GM19043 (cell line): ENCODE results near the gene HSD17B1.
"Not testable (repeated sequence)": the region's sequence is repeated elsewhere in the genome, so short reads cannot be mapped to it uniquely, and the experiment has no call there.

Experiments used
- ATAC-seq: cut with Tn5 transposase; IDR thresholded peaks from one replicate; pipeline ENCODE4 v1.9.1; 2021; ENCODE audit warnings: low read depth; ENCODE audit not compliant: unreplicated experiment

Gene HSD17B1

DNA sequence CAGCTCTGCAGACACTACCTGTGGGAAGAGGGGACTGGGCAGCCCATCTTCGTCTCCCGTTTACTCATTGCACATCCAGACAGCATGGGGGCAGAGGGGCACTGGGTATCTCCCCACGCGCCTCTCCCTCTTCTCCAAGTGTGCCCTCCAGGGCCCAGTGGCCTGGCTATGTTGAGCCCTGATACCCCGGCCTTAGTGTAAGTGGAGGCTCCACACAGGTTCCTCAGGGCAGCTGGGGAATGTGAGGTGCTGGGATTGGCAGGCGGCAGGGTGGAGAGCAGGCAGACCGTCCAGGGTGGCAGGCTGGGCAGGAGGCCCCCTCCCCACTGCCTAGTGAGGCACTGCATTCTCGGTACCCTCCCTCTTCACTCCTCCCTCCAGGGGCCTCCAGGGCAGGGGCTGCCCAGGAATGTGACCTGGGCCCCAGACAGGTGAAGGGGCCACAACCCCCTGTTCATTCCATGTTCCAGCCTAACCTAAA lies 29.9 kb upstream of the HSD17B1 start:
- no peak for ATAC-seq

GRCh38 chr17:42525221-42525620 lies 27.5 kb upstream of the HSD17B1 start:
- ATAC-seq = no peak

DNA sequence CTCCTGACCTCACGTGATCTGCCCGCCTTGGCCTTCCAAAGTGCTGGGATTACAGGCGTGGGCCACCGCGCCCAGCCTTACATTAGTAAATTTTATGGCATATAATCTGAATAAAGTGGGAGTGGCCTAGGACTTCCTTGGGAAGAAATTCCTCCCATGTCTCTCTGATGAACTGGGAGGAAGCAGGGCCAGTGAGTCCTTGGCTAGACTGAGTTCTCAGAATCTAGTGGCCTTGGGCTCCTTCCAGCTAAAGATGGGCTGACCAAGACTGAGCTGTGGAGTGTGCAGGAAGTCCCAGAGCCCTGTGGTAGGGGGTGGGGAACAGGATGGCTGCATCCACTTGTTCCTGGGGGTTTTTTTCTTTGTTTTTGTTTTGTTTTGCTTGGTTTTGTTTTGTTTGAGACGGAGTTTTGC lies 26.7 kb upstream of the HSD17B1 start:
- no peak for ATAC-seq

GRCh38 chr17:42527932-42528331 lies 24.8 kb upstream of the HSD17B1 start:
- ATAC-seq = no peak

- ATAC-seq = no peak
Observed at GRCh38 chr17:42529061-42529460, 23.7 kb upstream of the HSD17B1 start.

DNA sequence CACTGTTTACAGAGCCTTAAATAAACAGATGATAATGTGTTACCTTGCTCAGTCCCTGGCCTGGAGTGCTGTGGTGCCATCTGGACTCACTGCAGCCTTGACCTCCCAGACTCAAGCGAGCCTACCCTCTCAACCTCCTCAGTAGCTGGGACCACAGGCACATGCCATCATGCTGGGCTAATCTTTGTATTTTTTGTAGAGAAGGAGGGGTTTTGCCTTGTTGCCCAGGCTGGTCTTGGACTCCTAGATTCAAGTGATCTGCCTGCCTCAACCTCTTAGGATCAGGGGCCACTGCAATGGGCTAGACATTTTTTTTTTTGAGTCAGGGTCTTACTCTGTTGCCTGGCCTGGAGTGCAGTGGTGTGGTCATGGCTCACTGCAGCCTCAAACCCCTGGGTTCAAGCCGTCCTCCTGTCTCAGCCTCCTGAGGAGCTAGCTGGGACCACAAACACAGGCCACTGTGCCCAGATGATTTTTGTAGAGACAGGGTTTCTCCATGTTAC lies 21.7 kb upstream of the HSD17B1 start:
- no peak for ATAC-seq

- ATAC-seq = no peak
Observed at GRCh38 chr17:42531455-42532354, 21.0 kb upstream of the HSD17B1 start.

- no peak for ATAC-seq
Observed at GRCh38 chr17:42535155-42536047, 17.3 kb upstream of the HSD17B1 start.

DNA sequence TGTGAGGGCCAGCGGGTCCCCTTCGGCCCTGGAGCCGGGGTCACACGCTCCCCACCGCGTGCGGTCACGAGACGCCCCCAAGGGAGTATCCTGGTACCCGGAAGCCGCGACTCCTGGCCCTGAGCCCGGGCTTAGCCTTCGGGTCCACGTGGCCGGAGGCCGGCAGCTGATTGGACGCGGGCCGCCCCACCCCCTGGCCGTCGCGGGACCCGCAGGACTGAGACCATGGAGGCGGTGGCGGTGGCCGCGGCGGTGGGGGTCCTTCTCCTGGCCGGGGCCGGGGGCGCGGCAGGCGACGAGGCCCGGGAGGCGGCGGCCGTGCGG lies 16.7 kb upstream of the HSD17B1 start, which contains the start of gene NAGLU:
NAGLU (plus strand) TSS at position 194 of the 324 bp plus-strand sequence; CDS start at position 226, 32 bp downstream.
- peak; percentile 76 for ATAC-seq

GRCh38 chr17:42536372-42537155 lies 16.2 kb upstream of the HSD17B1 start:
- ATAC-seq = peak; percentile 49

DNA sequence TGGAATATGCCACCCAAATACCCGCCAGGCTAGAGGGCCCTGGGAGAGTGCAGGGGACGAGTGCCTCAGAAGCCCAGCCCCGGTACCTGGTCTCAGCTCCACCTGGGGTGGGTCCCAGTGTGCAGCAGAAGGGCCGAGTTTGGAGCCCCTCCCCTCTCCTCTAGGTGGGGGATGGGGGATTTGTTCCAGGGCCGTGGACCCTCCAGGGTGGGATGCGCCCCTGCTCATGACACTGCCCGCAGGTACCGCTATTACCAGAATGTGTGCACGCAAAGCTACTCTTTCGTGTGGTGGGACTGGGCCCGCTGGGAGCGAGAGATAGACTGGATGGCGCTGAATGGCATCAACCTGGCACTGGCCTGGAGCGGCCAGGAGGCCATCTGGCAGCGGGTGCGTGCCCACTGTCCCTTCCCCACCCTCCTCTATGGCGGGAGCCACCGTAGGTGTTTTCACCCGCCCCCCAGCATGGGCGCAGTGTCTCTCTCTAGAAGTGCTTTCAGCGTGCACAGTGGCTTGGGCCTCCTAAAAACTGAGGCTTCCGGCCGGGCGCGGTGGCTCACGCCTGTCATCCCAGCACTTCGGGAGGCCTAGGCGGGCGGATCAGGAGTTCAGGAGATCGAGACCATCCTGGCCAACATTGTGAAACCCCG lies 15.4 kb upstream of the HSD17B1 start:
- no peak for ATAC-seq

DNA sequence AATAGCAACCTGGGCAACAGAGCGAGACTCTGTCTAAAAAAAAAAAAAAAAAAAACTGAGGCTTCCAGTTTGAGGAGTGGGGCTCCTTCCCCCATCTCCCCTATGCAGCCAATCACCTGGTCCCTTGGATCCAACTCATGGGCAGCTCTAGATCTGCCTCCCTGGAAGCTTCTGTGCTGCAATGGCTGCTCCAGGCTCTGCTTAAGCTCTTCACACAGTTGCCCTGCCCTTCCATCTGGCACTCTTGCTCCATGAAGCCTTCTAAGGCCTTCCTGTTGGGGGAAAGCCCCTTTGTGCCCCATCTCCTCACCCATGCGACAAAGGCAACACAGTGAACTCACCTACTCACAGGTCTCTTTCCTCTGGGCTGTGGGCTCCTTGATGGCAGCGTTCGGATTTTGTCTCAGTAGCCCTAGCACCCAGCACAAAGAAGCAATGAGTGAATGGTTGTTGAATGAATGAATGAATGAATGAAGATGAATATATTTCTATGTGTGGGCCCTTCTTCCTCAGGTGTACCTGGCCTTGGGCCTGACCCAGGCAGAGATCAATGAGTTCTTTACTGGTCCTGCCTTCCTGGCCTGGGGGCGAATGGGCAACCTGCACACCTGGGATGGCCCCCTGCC lies 14.8 kb upstream of the HSD17B1 start:
- ATAC-seq = no peak

DNA sequence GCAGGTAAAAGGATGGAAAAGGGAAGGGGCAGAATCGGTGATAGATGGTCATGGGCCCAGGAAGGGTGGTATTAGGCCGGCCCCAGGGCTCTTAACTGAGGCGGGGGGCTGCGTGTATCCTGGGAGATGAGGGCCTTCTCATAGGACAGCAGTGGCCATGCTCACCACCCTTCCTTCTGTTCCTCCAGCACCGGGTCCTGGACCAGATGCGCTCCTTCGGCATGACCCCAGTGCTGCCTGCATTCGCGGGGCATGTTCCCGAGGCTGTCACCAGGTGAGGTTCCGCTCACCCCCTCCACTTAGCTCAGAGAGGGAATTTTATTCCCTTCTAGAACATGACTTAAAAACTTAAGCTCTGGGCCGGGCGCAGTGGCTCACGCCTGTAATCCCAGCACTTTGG lies 14.2 kb upstream of the HSD17B1 start:
- ATAC-seq = no peak

DNA sequence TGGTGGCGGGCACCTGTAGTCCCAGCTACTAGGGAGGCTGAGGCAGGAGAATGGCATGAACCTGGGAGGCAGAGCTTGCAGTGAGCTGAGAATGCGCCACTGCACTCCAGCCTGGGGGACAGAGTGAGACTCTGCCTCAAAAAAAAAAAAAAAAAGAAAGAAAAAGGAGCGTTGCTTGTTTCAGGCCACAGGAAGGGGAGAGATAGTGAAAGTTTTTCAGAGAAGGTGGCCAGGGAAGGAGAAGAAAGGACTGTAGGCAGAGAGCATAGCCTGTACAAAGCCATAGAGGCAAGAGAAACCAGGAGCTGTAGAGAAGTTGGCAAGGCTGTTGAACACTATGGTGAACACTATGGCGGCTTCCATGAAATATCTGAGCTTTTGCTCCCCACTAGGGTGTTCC lies 12.2 kb upstream of the HSD17B1 start:
- ATAC-seq = not testable (repeated sequence)

DNA sequence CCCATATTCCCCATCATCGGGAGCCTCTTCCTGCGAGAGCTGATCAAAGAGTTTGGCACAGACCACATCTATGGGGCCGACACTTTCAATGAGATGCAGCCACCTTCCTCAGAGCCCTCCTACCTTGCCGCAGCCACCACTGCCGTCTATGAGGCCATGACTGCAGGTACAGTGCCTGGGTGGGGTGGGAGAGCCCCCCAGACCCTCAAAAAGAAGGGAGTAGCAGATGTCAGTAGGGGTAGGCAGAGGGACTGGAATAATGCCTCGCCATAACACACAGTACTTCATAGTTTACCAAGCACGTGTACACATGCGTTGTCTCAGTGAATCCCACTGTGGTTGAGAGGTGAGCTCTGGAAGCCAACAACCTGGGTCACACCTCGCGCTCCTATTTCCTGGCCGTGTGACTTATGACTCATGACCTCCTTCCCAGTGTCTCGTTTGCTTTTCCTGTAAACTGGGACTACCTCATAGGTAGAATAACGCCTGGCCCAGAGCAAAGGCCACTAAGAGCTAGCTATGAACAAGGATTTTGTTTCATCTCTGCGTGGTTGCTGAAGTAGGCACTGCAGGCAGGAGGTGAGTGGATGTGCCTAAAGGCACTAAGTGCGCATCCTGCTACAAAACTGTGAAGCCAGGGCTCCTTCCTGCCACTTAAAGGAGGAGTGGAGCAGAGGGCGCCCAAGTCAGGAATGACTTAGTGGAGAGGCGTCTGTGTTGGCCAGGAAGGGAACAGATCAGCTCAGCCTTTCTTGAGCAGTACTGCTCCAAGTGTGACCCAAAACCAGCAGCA lies 11.5 kb upstream of the HSD17B1 start:
- ATAC-seq = no peak

GRCh38 chr17:42543190-42544079 lies 9.3 kb upstream of the HSD17B1 start:
- ATAC-seq = no peak

DNA sequence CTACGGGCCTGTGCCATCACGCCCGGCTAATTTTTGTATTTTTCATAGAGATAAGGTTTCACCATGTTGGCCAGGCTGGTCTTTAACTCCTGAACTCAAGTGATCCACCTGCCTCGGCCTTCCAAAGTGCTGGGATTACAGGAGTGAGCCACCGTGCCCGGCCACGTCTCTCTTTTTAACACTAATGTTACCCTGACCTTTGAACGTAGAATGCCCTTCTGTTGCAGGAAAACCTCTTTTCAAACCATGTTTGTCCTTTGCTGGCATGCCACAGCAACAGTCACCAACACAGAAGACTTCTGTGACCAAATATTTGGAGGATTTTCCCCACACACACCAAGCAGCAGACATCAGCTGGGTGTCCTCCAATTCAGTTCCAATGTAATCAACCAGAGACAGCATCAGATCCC lies 7.8 kb upstream of the HSD17B1 start:
- ATAC-seq = no peak
